Thoracic aorta (tissue), 2 donors: ENCODE data around the gene SARS1. TPM values are rescaled to one million over a fixed set of nuclear protein-coding genes. Genes with fewer than 3 reads are reported as not detected.

Experiments
- ATAC-seq: fragments of 150-250 bp; one replicate; pipeline ENCODE4 v1.8.0; 2017; ENCODE audit warnings: low read depth; ENCODE audit not compliant: insufficient number of reproducible peaks, low FRiP score
- DNase-seq: peaks from one replicate; pipeline ENCODE4 v3.0.0-alpha.2; 2020; ENCODE audit warnings: low spot score
- H3K27ac ChIP-seq, 2 donors: fragments of 200-600 bp; sonication (generic); 1 replicate in 1 of 2; 2 replicates in 1 of 2; pipeline ENCODE4 v1.5.1; 2016; ENCODE audit warnings: mild to moderate bottlenecking in 2 of 2, moderate library complexity in 2 of 2
- H3K27me3 ChIP-seq: fragments of 200-600 bp; sonication (generic); replicated peaks from 2 replicates; pipeline ENCODE4 v1.6.0; 2016; ENCODE audit warnings: mild to moderate bottlenecking; ENCODE audit not compliant: insufficient read depth
- H3K36me3 ChIP-seq: fragments of 200-600 bp; sonication (generic); one replicate; pipeline ENCODE4 v1.5.1; 2016
- H3K4me1 ChIP-seq, 2 donors: fragments of 200-600 bp; sonication (generic); 1 replicate in 1 of 2; 2 replicates in 1 of 2; pipeline versions ENCODE4 v1.5.1 to v1.6.0; 2016; ENCODE audit warnings: low read depth in 2 of 2, mild to moderate bottlenecking in 1 of 2; ENCODE audit not compliant: control insufficient read depth in 1 of 2
- H3K4me3 ChIP-seq: fragments of 200-600 bp; sonication (generic); 2 replicates; pipeline ENCODE4 v1.5.1; 2016; ENCODE audit warnings: mild to moderate bottlenecking
- H3K9me3 ChIP-seq: fragments of 200-600 bp; sonication (generic); 2 replicates; pipeline ENCODE4 v1.5.1; 2016
- total RNA-seq, 2 donors: library from RNA; depleted of rRNA; stranded (reverse); fragments of >200 nt; gene quantifications; one replicate each; pipeline versions ENCODE4 v1.1.0 to v1.2.3, GENCODE V29; 2016
- TF ChIP-seq, protein P1 (sequence below): fragments of 200-600 bp; sonication (generic); IDR thresholded peaks from one replicate; pipeline ENCODE4 v1.5.1; 2019; ENCODE audit warnings: antibody characterized with exemption

The SARS1 gene
- total RNA-seq, 2 donors from 2014 or later, result 122 to 137 TPM

- H3K4me1 ChIP-seq, result peaks cover 9 to 31% of the 10 kb centered on the region in 2 donors
- TF ChIP-seq, protein P1, sequence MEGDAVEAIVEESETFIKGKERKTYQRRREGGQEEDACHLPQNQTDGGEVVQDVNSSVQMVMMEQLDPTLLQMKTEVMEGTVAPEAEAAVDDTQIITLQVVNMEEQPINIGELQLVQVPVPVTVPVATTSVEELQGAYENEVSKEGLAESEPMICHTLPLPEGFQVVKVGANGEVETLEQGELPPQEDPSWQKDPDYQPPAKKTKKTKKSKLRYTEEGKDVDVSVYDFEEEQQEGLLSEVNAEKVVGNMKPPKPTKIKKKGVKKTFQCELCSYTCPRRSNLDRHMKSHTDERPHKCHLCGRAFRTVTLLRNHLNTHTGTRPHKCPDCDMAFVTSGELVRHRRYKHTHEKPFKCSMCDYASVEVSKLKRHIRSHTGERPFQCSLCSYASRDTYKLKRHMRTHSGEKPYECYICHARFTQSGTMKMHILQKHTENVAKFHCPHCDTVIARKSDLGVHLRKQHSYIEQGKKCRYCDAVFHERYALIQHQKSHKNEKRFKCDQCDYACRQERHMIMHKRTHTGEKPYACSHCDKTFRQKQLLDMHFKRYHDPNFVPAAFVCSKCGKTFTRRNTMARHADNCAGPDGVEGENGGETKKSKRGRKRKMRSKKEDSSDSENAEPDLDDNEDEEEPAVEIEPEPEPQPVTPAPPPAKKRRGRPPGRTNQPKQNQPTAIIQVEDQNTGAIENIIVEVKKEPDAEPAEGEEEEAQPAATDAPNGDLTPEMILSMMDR, result no peak
- no peak overlapping the region for H3K27ac ChIP-seq
Observed at GRCh38 chr1:109252167-109252892, 38.6 kb downstream of the SARS1 start.

DNA sequence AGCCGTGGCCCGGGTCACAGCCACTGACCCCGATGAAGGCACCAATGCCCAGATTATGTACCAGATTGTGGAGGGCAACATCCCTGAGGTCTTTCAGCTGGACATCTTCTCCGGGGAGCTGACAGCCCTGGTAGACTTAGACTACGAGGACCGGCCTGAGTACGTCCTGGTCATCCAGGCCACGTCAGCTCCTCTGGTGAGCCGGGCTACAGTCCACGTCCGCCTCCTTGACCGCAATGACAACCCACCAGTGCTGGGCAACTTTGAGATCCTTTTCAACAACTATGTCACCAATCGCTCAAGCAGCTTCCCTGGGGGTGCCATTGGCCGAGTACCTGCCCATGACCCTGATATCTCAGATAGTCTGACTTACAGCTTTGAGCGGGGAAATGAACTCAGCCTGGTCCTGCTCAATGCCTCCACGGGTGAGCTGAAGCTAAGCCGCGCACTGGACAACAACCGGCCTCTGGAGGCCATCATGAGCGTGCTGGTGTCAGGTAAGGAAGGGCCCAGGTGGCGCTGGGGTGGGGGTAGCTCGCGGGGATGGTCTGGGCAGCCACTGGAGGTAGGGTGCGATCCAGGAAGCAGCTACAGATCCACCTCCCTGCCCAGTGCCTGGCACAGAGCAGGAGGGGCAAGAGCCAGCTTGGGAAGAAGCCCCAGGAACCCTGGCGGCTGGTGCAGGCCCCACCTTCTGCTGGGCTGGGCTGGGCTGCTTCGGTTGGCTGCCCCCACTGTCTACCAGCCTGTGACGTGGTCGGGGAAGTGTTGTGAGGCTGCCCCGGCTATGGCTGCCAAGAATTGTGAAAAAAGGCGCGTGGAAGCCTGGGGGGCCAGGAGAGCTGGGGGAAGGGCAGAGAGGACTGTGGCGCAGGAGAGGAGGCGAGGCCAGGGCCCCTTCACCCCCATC lies 39.4 kb downstream of the SARS1 start:
- Histone ChIP-seq H3K36me3 (no peaks in the 10 kb centered on the region), H3K4me1 (peaks cover 9 to 31% of the 10 kb centered on the region in 2 donors), H3K27ac (peak overlapping the region; percentile 45 to 56), H3K4me3 (peak overlapping the region; percentile 13), H3K27me3 (no peaks in the 10 kb centered on the region), H3K9me3 (no peaks in the 10 kb centered on the region)
- TF ChIP-seq, protein P1, result no peak
- DNase-seq (no peak), ATAC-seq (peak; percentile 3)

More at GRCh38 chr1:109252167-109252892, 38.6 kb downstream of the SARS1 start:
- no peak for ATAC-seq
- no peaks in the 10 kb centered on the region for H3K36me3 ChIP-seq
- H3K27me3 ChIP-seq, result no peaks in the 10 kb centered on the region
- DNase-seq, result no peak
- no peaks in the 10 kb centered on the region for H3K9me3 ChIP-seq
- no peak overlapping the region for H3K4me3 ChIP-seq

GRCh38 chr1:109253803-109254620 lies 40.3 kb downstream of the SARS1 start:
- H3K4me3 ChIP-seq, result peak overlapping the region; percentile 13
- no peak for ATAC-seq
- TF ChIP-seq, protein P1, result no peak
- no peak for DNase-seq
- no peaks in the 10 kb centered on the region for H3K36me3 ChIP-seq
- no peaks in the 10 kb centered on the region for H3K27me3 ChIP-seq
- no peaks in the 10 kb centered on the region for H3K9me3 ChIP-seq
- peak overlapping the region; percentile 45 to 56 for H3K27ac ChIP-seq
- H3K4me1 ChIP-seq, result peaks cover 7 to 28% of the 10 kb centered on the region in 2 donors

GRCh38 chr1:109254621-109255096 lies 40.9 kb downstream of the SARS1 start:
- Histone ChIP-seq H3K4me3 (no peak overlapping the region), H3K4me1 (peaks cover 5 to 26% of the 10 kb centered on the region in 2 donors), H3K27me3 (no peaks in the 10 kb centered on the region), H3K36me3 (no peaks in the 10 kb centered on the region), H3K9me3 (no peaks in the 10 kb centered on the region), H3K27ac (no peak overlapping the region)
- ATAC-seq (no peak), DNase-seq (no peak)
- TF ChIP-seq, protein P1, result no peak
